Measurements from ENCODE around the gene CCL4.
A peak's percentile ranks its signal among the peaks of the same experiment; 100 is the strongest.
"Not testable (repeated sequence)": the region's sequence is repeated elsewhere in the genome, so short reads cannot be mapped to it uniquely, and the experiment has no call there.

The CCL4 gene

GRCh38 chr17:36117505-36118382, 14.1 kb downstream of the CCL4 start:
- peaks cover under 1% of the 10 kb centered on the region for H3K9me3 Mint-ChIP-seq
- H3K27me3 Mint-ChIP-seq: peaks cover 16% of the 10 kb centered on the region
- peak overlapping the region; percentile 34 for H3K4me3 Mint-ChIP-seq
- DNase-seq: peak; percentile 48
- H3K36me3 Mint-ChIP-seq (ENCODE audit: low read depth): no peaks in the 10 kb centered on the region
- peak overlapping the region; percentile 88 for H3K27ac Mint-ChIP-seq
- peaks cover 50% of the 10 kb centered on the region for H3K4me1 Mint-ChIP-seq (ENCODE audit: low read depth)

- H3K27ac Mint-ChIP-seq: peak overlapping the region; percentile 88
- H3K4me3 Mint-ChIP-seq: peak overlapping the region; percentile 34
- DNase-seq: no peak
- peaks cover 20% of the 10 kb centered on the region for H3K27me3 Mint-ChIP-seq
- no peaks in the 10 kb centered on the region for H3K9me3 Mint-ChIP-seq
- peaks cover 50% of the 10 kb centered on the region for H3K4me1 Mint-ChIP-seq (ENCODE audit: low read depth)
- no peaks in the 10 kb centered on the region for H3K36me3 Mint-ChIP-seq (ENCODE audit: low read depth)
These were observed 15.1 kb downstream of the CCL4 start for GRCh38 chr17:36118477-36119353.

- H3K9me3 Mint-ChIP-seq: peaks cover under 1% of the 10 kb centered on the region
- H3K27me3 Mint-ChIP-seq: peaks cover 16% of the 10 kb centered on the region
- H3K27ac Mint-ChIP-seq: peak overlapping the region; percentile 20
These were observed 16.6 kb downstream of the CCL4 start for GRCh38 chr17:36120221-36120620.

GRCh38 chr17:36121099-36121498, 17.5 kb downstream of the CCL4 start:
- H3K9me3 Mint-ChIP-seq; H3K36me3 Mint-ChIP-seq (ENCODE audit: low read depth); H3K4me3 Mint-ChIP-seq; DNase-seq: not testable (repeated sequence)
- Mint-ChIP-seq H3K4me1 (ENCODE audit: low read depth) (peaks cover 47% of the 10 kb centered on the region), H3K27me3 (peaks cover 16% of the 10 kb centered on the region), H3K27ac (peak overlapping the region; percentile 52)

More at GRCh38 chr17:36120221-36120620, 16.6 kb downstream of the CCL4 start:
- DNase-seq: no peak
- Mint-ChIP-seq H3K4me3 (peak overlapping the region; percentile 16), H3K4me1 (ENCODE audit: low read depth) (peaks cover 50% of the 10 kb centered on the region), H3K36me3 (ENCODE audit: low read depth) (no peaks in the 10 kb centered on the region)

GRCh38 chr17:36123431-36123830, 19.8 kb downstream of the CCL4 start:
- DNase-seq: no peak
- H3K27ac Mint-ChIP-seq: no peak overlapping the region
- H3K4me1 Mint-ChIP-seq (ENCODE audit: low read depth): peaks cover 33% of the 10 kb centered on the region
- H3K4me3 Mint-ChIP-seq: no peak overlapping the region
- H3K36me3 Mint-ChIP-seq (ENCODE audit: low read depth): peaks cover 5% of the 10 kb centered on the region
- H3K27me3 Mint-ChIP-seq: peaks cover 23% of the 10 kb centered on the region
- peaks cover 10% of the 10 kb centered on the region for H3K9me3 Mint-ChIP-seq

GRCh38 chr17:36124879-36125824, 21.5 kb downstream of the CCL4 start:
- Mint-ChIP-seq H3K9me3 (peaks cover 10% of the 10 kb centered on the region), H3K4me1 (ENCODE audit: low read depth) (peaks cover 21% of the 10 kb centered on the region), H3K4me3 (no peak overlapping the region), H3K27me3 (peaks cover 23% of the 10 kb centered on the region), H3K36me3 (ENCODE audit: low read depth) (peaks cover 5% of the 10 kb centered on the region), H3K27ac (no peak overlapping the region)
- no peak for DNase-seq

- Mint-ChIP-seq H3K36me3 (ENCODE audit: low read depth) (peaks cover 5% of the 10 kb centered on the region), H3K27me3 (peaks cover 20% of the 10 kb centered on the region), H3K4me3 (no peak overlapping the region), H3K27ac (no peak overlapping the region), H3K9me3 (peaks cover 10% of the 10 kb centered on the region), H3K4me1 (ENCODE audit: low read depth) (peaks cover 9% of the 10 kb centered on the region)
- no peak for DNase-seq
These were observed 23.7 kb downstream of the CCL4 start for GRCh38 chr17:36127199-36127893.

- Mint-ChIP-seq H3K4me1 (ENCODE audit: low read depth) (peaks cover 9% of the 10 kb centered on the region), H3K36me3 (ENCODE audit: low read depth) (peaks cover 5% of the 10 kb centered on the region), H3K4me3 (no peak overlapping the region), H3K9me3 (peaks cover 10% of the 10 kb centered on the region), H3K27me3 (peaks cover 25% of the 10 kb centered on the region), H3K27ac (no peak overlapping the region)
- DNase-seq: no peak
These were observed 24.3 kb downstream of the CCL4 start for GRCh38 chr17:36127911-36128310.

- Mint-ChIP-seq H3K4me1 (ENCODE audit: low read depth) (peaks cover 9% of the 10 kb centered on the region), H3K36me3 (ENCODE audit: low read depth) (peaks cover 5% of the 10 kb centered on the region), H3K27me3 (peaks cover 25% of the 10 kb centered on the region), H3K9me3 (peaks cover 10% of the 10 kb centered on the region), H3K27ac (no peak overlapping the region), H3K4me3 (no peak overlapping the region)
- DNase-seq: no peak
These were observed 24.9 kb downstream of the CCL4 start for GRCh38 chr17:36128411-36128978.

- Mint-ChIP-seq H3K4me3 (no peak overlapping the region), H3K27me3 (peaks cover 28% of the 10 kb centered on the region), H3K36me3 (ENCODE audit: low read depth) (peaks cover 5% of the 10 kb centered on the region), H3K27ac (no peak overlapping the region), H3K4me1 (ENCODE audit: low read depth) (peaks cover 9% of the 10 kb centered on the region), H3K9me3 (peaks cover 10% of the 10 kb centered on the region)
- DNase-seq: no peak
These were observed 26.0 kb downstream of the CCL4 start for GRCh38 chr17:36129616-36130015.

GRCh38 chr17:36130346-36130745, 26.7 kb downstream of the CCL4 start:
- H3K4me3 Mint-ChIP-seq: no peak overlapping the region
- no peak overlapping the region for H3K27ac Mint-ChIP-seq
- H3K27me3 Mint-ChIP-seq: peaks cover 34% of the 10 kb centered on the region
- DNase-seq: no peak
- H3K4me1 Mint-ChIP-seq (ENCODE audit: low read depth): peaks cover 9% of the 10 kb centered on the region
- peaks cover 5% of the 10 kb centered on the region for H3K36me3 Mint-ChIP-seq (ENCODE audit: low read depth)
- H3K9me3 Mint-ChIP-seq: peaks cover 9% of the 10 kb centered on the region

GRCh38 chr17:36131421-36131820, 27.8 kb downstream of the CCL4 start:
- no peak for DNase-seq
- Mint-ChIP-seq H3K36me3 (ENCODE audit: low read depth) (no peaks in the 10 kb centered on the region), H3K27ac (no peak overlapping the region), H3K27me3 (peaks cover 44% of the 10 kb centered on the region), H3K4me3 (no peak overlapping the region), H3K9me3 (no peaks in the 10 kb centered on the region), H3K4me1 (ENCODE audit: low read depth) (peaks cover 9% of the 10 kb centered on the region)

- Mint-ChIP-seq H3K9me3 (no peaks in the 10 kb centered on the region), H3K27me3 (peaks cover 45% of the 10 kb centered on the region), H3K4me3 (no peak overlapping the region), H3K36me3 (ENCODE audit: low read depth) (no peaks in the 10 kb centered on the region), H3K27ac (no peak overlapping the region), H3K4me1 (ENCODE audit: low read depth) (peaks cover 6% of the 10 kb centered on the region)
- no peak for DNase-seq
These were observed 28.3 kb downstream of the CCL4 start for GRCh38 chr17:36131931-36132330.
